H1 (cell line): ENCODE results near the gene CCL7. TPM values are rescaled to one million over a fixed set of nuclear protein-coding genes. Genes with fewer than 3 reads are reported as not detected.

Experiments
- CTCF ChIA-PET: fragments of 300-600 bp; sonication (Branson Sonifier 250); formaldehyde crosslinking; loops from one replicate; lab custom pipeline; 2021; ENCODE audit not compliant: partially characterized antibody; lab: Charles Lee
- POLR2A ChIA-PET: fragments of 300-600 bp; sonication (Branson Sonifier 250); formaldehyde crosslinking; loops from one replicate; lab custom pipeline; 2021; ENCODE audit warnings: inconsistent platforms; ENCODE audit not compliant: partially characterized antibody; lab: Charles Lee
- DNase-seq, 2 experiments: peaks; one replicate each; pipeline versions ENCODE4 v3.0.0 to v3.0.0-alpha.2; 2010 to 2022; ENCODE audit warnings: low spot score in 2 of 2, low read depth in 1 of 2, mixed read lengths in 1 of 2
- FAIRE-seq: peaks from 2 replicates; lab custom pipeline; 2011; peaks lifted over from hg19 to GRCh38; lab: Jason Lieb, UNC
- H2AFZ ChIP-seq: 2 replicates; pipeline ENCODE4 v1.8.1; 2012; ENCODE audit warnings: low read length, inconsistent platforms
- H2AK5ac ChIP-seq: 2 replicates; pipeline ENCODE4 v1.6.1; 2013; ENCODE audit warnings: low read depth, low read length
- H2BK120ac ChIP-seq: replicated peaks from 2 replicates; pipeline ENCODE3; 2013; ENCODE audit warnings: low read depth, low read length, inconsistent platforms
- H2BK12ac ChIP-seq: 2 replicates; pipeline ENCODE4 v1.6.1; 2013; ENCODE audit warnings: low read depth, low read length
- H2BK15ac ChIP-seq: 2 replicates; pipeline ENCODE4 v1.6.1; 2013; ENCODE audit warnings: low read length
- H2BK20ac ChIP-seq: 2 replicates; pipeline ENCODE4 v1.6.1; 2013; ENCODE audit warnings: low read length
- H2BK5ac ChIP-seq: 2 replicates; pipeline ENCODE4 v1.6.1; 2013; ENCODE audit warnings: low read depth, low read length
- H3K14ac ChIP-seq: 2 replicates; pipeline ENCODE4 v1.6.1; 2013; ENCODE audit warnings: inconsistent platforms; ENCODE audit not compliant: insufficient read length
- H3K18ac ChIP-seq: 2 replicates; pipeline ENCODE4 v1.6.1; 2013; ENCODE audit warnings: low read length; ENCODE audit errors: extremely low read depth
- H3K23ac ChIP-seq: 2 replicates; pipeline ENCODE4 v1.6.1; 2013; ENCODE audit warnings: inconsistent platforms; ENCODE audit not compliant: insufficient read length
- H3K23me2 ChIP-seq: 2 replicates; pipeline ENCODE4 v1.6.1; 2013; ENCODE audit warnings: low read depth, low read length
- H3K27ac ChIP-seq: 2 replicates; pipeline ENCODE4 v1.6.1; 2011; ENCODE audit warnings: low read depth, low read length, inconsistent platforms
- H3K27me3 ChIP-seq, 4 experiments: replicated peaks in 1 of 4; 1 replicate in 1 of 4; 2 replicates in 3 of 4; pipeline versions ENCODE4 v1.6.1 to v1.8.1; 2011 to 2013; ENCODE audit warnings: low read length in 3 of 4, mild to moderate bottlenecking in 3 of 4, inconsistent platforms in 2 of 4, mixed read lengths in 2 of 4, moderate library complexity in 1 of 4; ENCODE audit not compliant: control insufficient read depth in 3 of 4, insufficient read depth in 3 of 4; ENCODE audit errors: extremely low read depth in 1 of 4
- H3K36me3 ChIP-seq, 4 experiments: 2 replicates each; pipeline versions ENCODE4 v1.6.1 to v1.8.1; 2011 to 2013; ENCODE audit warnings: mild to moderate bottlenecking in 4 of 4, low read length in 3 of 4, moderate library complexity in 2 of 4, control low read depth in 1 of 4, inconsistent platforms in 1 of 4; ENCODE audit not compliant: insufficient read depth in 4 of 4, control insufficient read depth in 2 of 4
- H3K4ac ChIP-seq: replicated peaks from 2 replicates; pipeline ENCODE3; 2013; ENCODE audit warnings: low read length, low read depth, mixed read lengths, inconsistent platforms; ENCODE audit not compliant: insufficient read length
- H3K4me1 ChIP-seq, 4 experiments: replicated peaks in 1 of 4; 1 replicate in 1 of 4; 2 replicates in 3 of 4; pipeline versions ENCODE4 v1.6.1 to v1.8.1; 2011 to 2013; ENCODE audit warnings: low read length in 3 of 4, inconsistent platforms in 2 of 4, mixed read lengths in 1 of 4; ENCODE audit not compliant: insufficient read depth in 4 of 4, control insufficient read depth in 3 of 4
- H3K4me2 ChIP-seq, 2 experiments: 2 replicates each; pipeline versions ENCODE4 v1.6.1 to v1.8.1; 2011 to 2013; ENCODE audit warnings: low read depth in 2 of 2, low read length in 2 of 2, control low read depth in 1 of 2, inconsistent platforms in 1 of 2, mild to moderate bottlenecking in 1 of 2; ENCODE audit not compliant: insufficient read depth in 1 of 2
- H3K4me3 ChIP-seq, 4 experiments: fragments of 200-600, 300-600 bp in 1 of 4; sonication (generic), shearing (Covaris generic), sonication (Bioruptor Twin) in 1 of 4; 2 replicates each; pipeline versions ENCODE4 v1.5.1 to v1.8.1; 2011 to 2016; ENCODE audit warnings: low read length in 4 of 4, low read depth in 3 of 4, control low read depth in 2 of 4, inconsistent platforms in 2 of 4, mild to moderate bottlenecking in 2 of 4, mixed read lengths in 1 of 4, moderate library complexity in 1 of 4; ENCODE audit not compliant: insufficient read depth in 2 of 4; ENCODE audit errors: extremely low read depth in 1 of 4
- H3K56ac ChIP-seq: replicated peaks from 2 replicates; pipeline ENCODE3; 2013; ENCODE audit warnings: low read depth, mild to moderate bottlenecking, mixed read lengths, low read length, inconsistent platforms; ENCODE audit not compliant: insufficient read length
- H3K79me1 ChIP-seq: 2 replicates; pipeline ENCODE4 v1.6.1; 2013; ENCODE audit warnings: low read depth, low read length, control low read depth
- H3K79me2 ChIP-seq, 2 experiments: 2 replicates each; pipeline versions ENCODE4 v1.6.1 to v1.8.1; 2012 to 2013; ENCODE audit warnings: low read length in 2 of 2, mild to moderate bottlenecking in 2 of 2, inconsistent platforms in 1 of 2; ENCODE audit not compliant: insufficient read depth in 2 of 2, control insufficient read depth in 1 of 2
- H3K9ac ChIP-seq, 4 experiments: replicated peaks in 1 of 4; 1 replicate in 1 of 4; 2 replicates in 3 of 4; pipeline versions ENCODE4 v1.6.1 to v1.8.1; 2011 to 2013; ENCODE audit warnings: low read depth in 3 of 4, low read length in 3 of 4, control low read depth in 2 of 4, mild to moderate bottlenecking in 2 of 4, moderate library complexity in 2 of 4, inconsistent platforms in 1 of 4; ENCODE audit errors: extremely low read depth in 1 of 4
- H3K9me3 ChIP-seq, 2 experiments: 2 replicates each; pipeline versions ENCODE4 v1.6.1 to v1.8.1; 2012 to 2013; ENCODE audit warnings: mild to moderate bottlenecking in 2 of 2, moderate library complexity in 2 of 2, control low read depth in 1 of 2, inconsistent platforms in 1 of 2, low read depth in 1 of 2, low read length in 1 of 2, mixed read lengths in 1 of 2; ENCODE audit not compliant: insufficient read depth in 2 of 2
- H4K20me1 ChIP-seq, 2 experiments: replicated peaks in 1 of 2; 2 replicates each; pipeline versions ENCODE3 to v1.8.1; 2011 to 2013; ENCODE audit warnings: inconsistent platforms in 2 of 2, low read length in 2 of 2, mild to moderate bottlenecking in 1 of 2; ENCODE audit not compliant: insufficient read depth in 2 of 2, control insufficient read depth in 1 of 2
- H4K5ac ChIP-seq: 2 replicates; pipeline ENCODE4 v1.6.1; 2013; ENCODE audit warnings: low read length, low read depth, mixed read lengths, inconsistent platforms; ENCODE audit not compliant: insufficient read length
- H4K8ac ChIP-seq: 2 replicates; pipeline ENCODE4 v1.8.0; 2013; ENCODE audit warnings: mild to moderate bottlenecking, moderate library complexity, low read length, inconsistent platforms; ENCODE audit not compliant: insufficient read depth; ENCODE audit errors: extremely low read depth
- H4K91ac ChIP-seq: replicated peaks from 2 replicates; pipeline ENCODE3; 2013; ENCODE audit warnings: low read length, mixed read lengths, inconsistent platforms; ENCODE audit not compliant: insufficient read length
- CBX5 ChIP-seq: fragments of 300-800, 300-1000 bp; sonication (generic); IDR thresholded peaks from 2 replicates; pipeline ENCODE4 v1.7.1; 2016; ENCODE audit warnings: antibody characterized with exemption, low read length, low read depth
- CREB1 ChIP-seq: IDR thresholded peaks from 2 replicates; pipeline ENCODE4 v1.6.1; 2012; ENCODE audit warnings: inconsistent platforms
- E2F6 ChIP-seq: IDR thresholded peaks from 2 replicates; pipeline ENCODE4 v1.6.1; 2012; ENCODE audit warnings: inconsistent platforms
- KDM1A ChIP-seq: fragments of 200-600, 300-600 bp; sonication (generic); IDR thresholded peaks from 2 replicates; pipeline ENCODE4 v1.7.1; 2016; ENCODE audit warnings: mild to moderate bottlenecking, low read length, borderline replicate concordance
- MAFK ChIP-seq: IDR thresholded peaks from 2 replicates; pipeline ENCODE4 v1.6.1; 2012; ENCODE audit warnings: low read depth, mild to moderate bottlenecking, improper control_type of control experiment, low read length
- NRF1 ChIP-seq: IDR thresholded peaks from 2 replicates; pipeline ENCODE4 v1.6.1; 2011; ENCODE audit warnings: mild to moderate bottlenecking, low read depth, low read length, improper control_type of control experiment
- PHF8 ChIP-seq: fragments of 200-600 bp; sonication (generic); conservative IDR thresholded peaks from 2 replicates; pipeline ENCODE4 v1.7.1; 2012; ENCODE audit warnings: low read depth, mild to moderate bottlenecking, inconsistent platforms, low read length, moderate library complexity
- RAD21 ChIP-seq, 2 experiments: IDR thresholded peaks in 1 of 2; conservative IDR thresholded peaks in 1 of 2; 2 replicates each; pipeline ENCODE4 v1.6.1; 2011; ENCODE audit warnings: low read depth in 2 of 2, low read length in 2 of 2, improper control_type of control experiment in 1 of 2, inconsistent platforms in 1 of 2, mild to moderate bottlenecking in 1 of 2, moderate library complexity in 1 of 2
- WGBS, 2 experiments: shearing (Covaris generic) in 1 of 2; methylation state at CpG; one replicate each; pipeline versions ENCODE4 v1.1.6 to v1.1.7; 2013 to 2015; ENCODE audit warnings: low lambda C conversion rate in 2 of 2, mixed read lengths in 2 of 2, inconsistent platforms in 1 of 2, low coverage in 1 of 2, missing lambda C conversion rate in 1 of 2; ENCODE audit not compliant: insufficient replicate concordance in 2 of 2, insufficient coverage in 1 of 2, insufficient read length in 1 of 2; ENCODE audit errors: extremely low coverage in 1 of 2, missing lambda C conversion rate in 1 of 2; 5-methylcytosine and 5-hydroxymethylcytosine counted together
- polyA plus RNA-seq, 7 experiments: library from polyadenylated mRNA; depleted of rRNA in 3 of 7; stranded (reverse) in 5 of 7; unstranded in 2 of 7; fragments of >200 nt in 5 of 7; fragments of 200-250 nt in 2 of 7; gene quantifications; 1 replicate in 5 of 7; 2 replicates in 1 of 7; 4 replicates in 1 of 7; pipeline versions ENCODE4 v1.2.1 to v1.2.3, GENCODE V29; 2011 to 2013; ENCODE audit warnings: missing spikeins in 2 of 7, mixed read lengths in 2 of 7
- total RNA-seq: library from RNA; stranded (reverse); fragmentation: NEBNext Ultra II Directional; extraction: Animal tissue kit (Norgen Biotek cat#: 25700); gene quantifications from 2 replicates; pipeline ENCODE4 v1.2.1, GENCODE V29; 2021

Gene CCL7
- total and polyA plus RNA-seq, 2 of the 8 experiments (the other 6 are each of a cell fraction or from before 2014, with no cell fraction given): not detected

GRCh38 chr17:34245351-34245905 is 24.6 kb upstream of the CCL7 start:
- no peak overlapping the region for H3K27ac ChIP-seq
- TF ChIP-seq PHF8: no peak
- TF ChIP-seq CREB1: no peak
- TF ChIP-seq RAD21 (IDR thresholded peaks at IDR 0.05 in 1 of 2, conservative IDR thresholded peaks at IDR 0.05 in 1 of 2; ENCODE audit: low read depth in 2 of 2, low read length in 2 of 2): no peak
- TF ChIP-seq E2F6: no peak
- no peak for TF ChIP-seq CBX5
- TF ChIP-seq KDM1A: no peak
- no peak for TF ChIP-seq NRF1
- no peak for TF ChIP-seq MAFK
- no peak overlapping the region for H3K14ac ChIP-seq
- ChIA-PET POLR2A (no interaction called here), CTCF (interaction anchor here (0.6 to 1.5 kb wide), 2 partner anchors 35 to 45 kb away, joined by 3 to 4 read pairs; no protein-coding TSS in a partner anchor)
- H2BK5ac ChIP-seq: no peak overlapping the region
- no peak overlapping the region for H3K9ac ChIP-seq
- H3K56ac ChIP-seq: no peak overlapping the region
- no peaks in the 10 kb centered on the region for H3K9me3 ChIP-seq
- 94% methylated on average over 6 of the region's 6 CpGs; no CpG with 5 or more reads in 1 of the 2 experiments for WGBS, 2 experiments
- H3K79me2 ChIP-seq: no peaks in the 10 kb centered on the region
- H3K4ac ChIP-seq: no peak overlapping the region
- no peak overlapping the region for H3K4me2 ChIP-seq
- no peak overlapping the region for H2BK15ac ChIP-seq
- no peak overlapping the region for H3K23ac ChIP-seq
- H3K79me1 ChIP-seq: no peaks in the 10 kb centered on the region
- H2AFZ ChIP-seq: no peak overlapping the region
- H3K4me3 ChIP-seq: no peak overlapping the region
- FAIRE-seq (no peak), DNase-seq (no peak)
- H3K36me3 ChIP-seq: no peaks in the 10 kb centered on the region
- peaks cover 0 to 5% (median 3%) of the 10 kb centered on the region in 4 experiments; a peak in 4 of 7 replicates for H3K4me1 ChIP-seq
- no peak overlapping the region for H2BK12ac ChIP-seq
- H4K5ac ChIP-seq: no peak overlapping the region
- H3K23me2 ChIP-seq: no peaks in the 10 kb centered on the region
- peaks cover 0 to 3% (median 0%) of the 10 kb centered on the region in 4 experiments; a peak in 1 of 7 replicates for H3K27me3 ChIP-seq
- no peak overlapping the region for H4K8ac ChIP-seq
- H4K20me1 ChIP-seq: no peaks in the 10 kb centered on the region
- no peak overlapping the region for H2BK120ac ChIP-seq
- no peak overlapping the region for H2AK5ac ChIP-seq
- no peak overlapping the region for H2BK20ac ChIP-seq
- H4K91ac ChIP-seq: no peak overlapping the region
- no peak overlapping the region for H3K18ac ChIP-seq
